Lower lobe of right lung (tissue), 2 donors: ENCODE measurements around the gene TLN1. TPM values are rescaled to one million over a fixed set of nuclear protein-coding genes. Genes with fewer than 3 reads are reported as not detected.
A peak's percentile ranks its signal among the peaks of the same experiment; 100 is the strongest.

Experiments
- ATAC-seq, 2 donors: fragments of 200-7000 bp; cut with Tn5 transposase; one replicate each; pipeline ENCODE4 v1.9.1; 2020 to 2022; ENCODE audit warnings: mild to moderate bottlenecking in 2 of 2, moderate library complexity in 2 of 2
- DNase-seq: peaks from one replicate; pipeline ENCODE4 v3.0.0-alpha.2; 2020
- H3K27ac ChIP-seq: fragments of 200-600 bp; one replicate; pipeline ENCODE4 v1.8.0; 2022
- H3K27me3 ChIP-seq: fragments of 200-600 bp; one replicate; pipeline ENCODE4 v1.8.0; 2022; ENCODE audit warnings: low read depth
- H3K36me3 ChIP-seq: fragments of 200-600 bp; one replicate; pipeline ENCODE4 v1.8.0; 2022; ENCODE audit warnings: mild to moderate bottlenecking
- H3K4me1 ChIP-seq: fragments of 200-600 bp; one replicate; pipeline ENCODE4 v1.8.0; 2022
- H3K4me3 ChIP-seq: fragments of 200-600 bp; one replicate; pipeline ENCODE4 v1.8.0; 2022; ENCODE audit warnings: mild to moderate bottlenecking
- H3K9me3 ChIP-seq: fragments of 200-600 bp; one replicate; pipeline ENCODE4 v1.8.0; 2022
- intact Hi-C: fragments of 100-400 bp; cut with DNase I; formaldehyde crosslinking; loops from one replicate; pipeline ENCODE4 v1.11.0; 2022
- total RNA-seq: library from RNA; stranded (reverse); fragmentation: NEBNext Ultra II Directional; extraction: Animal tissue kit (Norgen Biotek cat#: 25700); gene quantifications from one replicate; pipeline ENCODE4 v1.2.1, GENCODE V29; 2021
- TF ChIP-seq, protein P1 (sequence below): fragments of 200-600 bp; IDR thresholded peaks from one replicate; pipeline ENCODE4 v1.8.0; 2022; ENCODE audit warnings: antibody characterized with exemption, mild to moderate bottlenecking
- donor health status: DM: no; HTN: yes; CAD: no; lungs with severe emphysema.

TLN1 gene
- total RNA-seq, 1 donor from 2014 or later = 406 TPM

DNA sequence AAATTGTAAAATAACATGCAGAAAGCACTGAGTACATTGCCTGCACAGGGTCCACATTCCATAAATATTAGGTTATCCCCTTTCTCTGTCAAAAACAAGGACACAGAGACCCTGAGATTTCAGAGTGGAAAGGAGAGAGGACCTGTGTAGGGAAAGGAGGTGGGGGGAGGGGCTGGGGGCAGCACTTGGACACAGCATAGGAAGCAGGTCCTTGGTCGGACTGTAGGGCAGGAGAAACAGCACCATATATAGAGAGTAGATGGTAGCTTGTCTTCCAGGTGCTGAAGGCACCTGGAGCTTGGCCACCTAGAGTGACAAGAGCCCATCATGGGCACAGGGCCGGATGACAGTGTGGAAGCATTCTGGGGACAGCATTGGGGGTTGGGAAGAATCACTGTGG, 44.7 kb downstream of the TLN1 start:
- Histone ChIP-seq H3K4me3 (no peak overlapping the region), H3K9me3 (no peaks in the 10 kb centered on the region), H3K27me3 (no peaks in the 10 kb centered on the region), H3K27ac (no peak overlapping the region), H3K36me3 (peaks cover 11% of the 10 kb centered on the region), H3K4me1 (peaks cover 23% of the 10 kb centered on the region)
- ATAC-seq = no peak
- DNase-seq = no peak
- TF ChIP-seq, protein P1, sequence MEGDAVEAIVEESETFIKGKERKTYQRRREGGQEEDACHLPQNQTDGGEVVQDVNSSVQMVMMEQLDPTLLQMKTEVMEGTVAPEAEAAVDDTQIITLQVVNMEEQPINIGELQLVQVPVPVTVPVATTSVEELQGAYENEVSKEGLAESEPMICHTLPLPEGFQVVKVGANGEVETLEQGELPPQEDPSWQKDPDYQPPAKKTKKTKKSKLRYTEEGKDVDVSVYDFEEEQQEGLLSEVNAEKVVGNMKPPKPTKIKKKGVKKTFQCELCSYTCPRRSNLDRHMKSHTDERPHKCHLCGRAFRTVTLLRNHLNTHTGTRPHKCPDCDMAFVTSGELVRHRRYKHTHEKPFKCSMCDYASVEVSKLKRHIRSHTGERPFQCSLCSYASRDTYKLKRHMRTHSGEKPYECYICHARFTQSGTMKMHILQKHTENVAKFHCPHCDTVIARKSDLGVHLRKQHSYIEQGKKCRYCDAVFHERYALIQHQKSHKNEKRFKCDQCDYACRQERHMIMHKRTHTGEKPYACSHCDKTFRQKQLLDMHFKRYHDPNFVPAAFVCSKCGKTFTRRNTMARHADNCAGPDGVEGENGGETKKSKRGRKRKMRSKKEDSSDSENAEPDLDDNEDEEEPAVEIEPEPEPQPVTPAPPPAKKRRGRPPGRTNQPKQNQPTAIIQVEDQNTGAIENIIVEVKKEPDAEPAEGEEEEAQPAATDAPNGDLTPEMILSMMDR = no peak
- intact Hi-C loops = no loop called here

DNA sequence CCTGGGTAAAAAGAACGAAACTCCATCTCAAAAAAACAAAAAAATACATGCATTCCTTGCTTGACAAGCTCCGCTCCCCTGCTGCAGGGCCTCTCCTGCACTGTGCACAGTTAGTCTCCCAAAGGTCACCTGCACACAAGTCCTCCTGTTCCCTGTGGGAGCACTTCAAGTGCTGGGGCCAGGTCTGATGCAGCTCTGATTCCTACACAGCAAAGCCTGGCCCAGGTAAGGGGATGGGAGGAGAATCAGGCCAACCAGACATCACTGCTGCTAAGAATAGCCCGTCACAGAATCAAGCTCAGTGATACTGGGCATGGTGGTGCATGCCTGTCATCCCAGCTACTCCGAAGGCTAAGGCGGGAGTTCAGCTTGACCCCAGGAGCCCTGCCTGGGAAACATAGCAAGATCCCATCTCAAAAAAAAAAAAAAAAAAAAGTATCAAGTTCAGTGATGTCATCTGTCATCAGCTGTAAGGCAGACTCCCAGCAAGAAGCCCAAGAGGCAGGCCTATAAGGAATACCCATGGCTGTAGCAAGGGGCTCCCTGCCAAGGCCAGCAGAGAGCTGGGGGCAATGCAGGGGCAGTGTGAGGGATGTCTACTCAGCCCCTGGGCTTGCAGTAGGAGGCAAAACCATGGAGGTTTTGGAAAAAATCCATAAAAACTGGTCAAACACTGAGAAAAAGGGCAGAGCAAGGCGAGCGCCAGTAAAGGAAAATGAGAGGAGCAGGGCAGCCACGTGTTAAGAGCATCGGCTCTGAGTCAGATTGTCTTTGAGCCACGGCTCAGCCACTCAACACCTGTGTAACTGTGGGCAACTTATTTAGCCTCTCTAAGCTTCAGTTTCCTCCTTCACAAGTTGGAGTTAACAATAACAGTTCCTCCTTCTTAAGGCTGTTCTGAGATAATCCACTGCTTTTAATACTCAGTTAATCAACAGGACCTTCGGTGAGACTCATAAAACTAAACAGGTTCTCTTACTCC, 45.5 kb downstream of the TLN1 start:
- intact Hi-C loops = no loop called here
- Histone ChIP-seq H3K4me3 (peak overlapping the region; percentile 3), H3K27ac (no peak overlapping the region), H3K27me3 (no peaks in the 10 kb centered on the region), H3K4me1 (peaks cover 21% of the 10 kb centered on the region), H3K9me3 (no peaks in the 10 kb centered on the region), H3K36me3 (peaks cover 11% of the 10 kb centered on the region)
- ATAC-seq = no peak
- DNase-seq = no peak
- TF ChIP-seq, protein P1 = no peak

DNA sequence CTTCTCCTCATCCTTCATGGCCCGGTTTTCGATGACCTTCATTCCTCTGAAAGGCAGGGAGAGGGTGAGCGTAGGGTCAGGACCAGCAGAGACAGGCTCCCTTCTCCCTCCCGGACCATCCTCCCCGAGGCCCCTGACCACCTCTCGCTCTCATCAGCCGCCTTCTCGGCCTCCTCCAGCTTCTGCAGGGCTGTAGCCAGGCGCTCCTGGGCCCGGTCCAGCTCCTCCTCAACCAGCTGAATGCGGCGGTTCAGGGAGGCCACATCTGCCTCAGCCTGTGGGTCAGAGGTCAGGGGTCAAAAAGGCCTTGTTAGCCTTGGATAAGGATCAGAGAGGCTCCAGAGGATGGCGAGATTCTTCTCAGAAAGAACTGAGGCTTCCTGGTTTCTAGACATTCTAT, 46.5 kb downstream of the TLN1 start:
- Histone ChIP-seq H3K27me3 (no peaks in the 10 kb centered on the region), H3K4me3 (no peak overlapping the region), H3K4me1 (peaks cover 16% of the 10 kb centered on the region), H3K27ac (no peak overlapping the region), H3K36me3 (peaks cover 11% of the 10 kb centered on the region), H3K9me3 (no peaks in the 10 kb centered on the region)
- DNase-seq (no peak), ATAC-seq (no peak)
- TF ChIP-seq, protein P1 = no peak
- intact Hi-C loops = no loop called here

DNA sequence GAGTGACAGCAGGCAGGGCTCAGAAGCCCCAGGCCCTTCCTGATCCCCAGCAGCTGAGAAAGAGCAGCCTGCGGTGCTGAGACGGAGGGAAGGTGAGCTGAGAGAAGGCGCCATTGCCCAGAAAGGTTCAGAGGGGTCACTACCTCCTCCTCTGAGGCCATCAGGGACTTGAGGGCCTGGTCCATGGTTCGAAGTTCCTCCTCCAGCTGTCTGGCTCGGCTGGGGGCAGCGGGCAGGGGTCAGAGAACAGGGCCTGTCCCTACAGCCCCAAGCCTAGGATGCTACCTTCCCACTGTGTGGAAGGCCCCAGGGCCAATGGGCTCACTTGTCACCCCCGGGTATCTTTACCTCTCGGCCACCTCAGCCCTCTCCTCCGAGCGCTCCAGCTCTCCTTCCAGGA, 47.1 kb downstream of the TLN1 start:
- Histone ChIP-seq H3K4me3 (no peak overlapping the region), H3K27me3 (no peaks in the 10 kb centered on the region), H3K27ac (no peak overlapping the region), H3K9me3 (no peaks in the 10 kb centered on the region), H3K36me3 (peaks cover 11% of the 10 kb centered on the region), H3K4me1 (peaks cover 12% of the 10 kb centered on the region)
- intact Hi-C loops = no loop called here
- no peak for ATAC-seq
- TF ChIP-seq, protein P1 = no peak
- no peak for DNase-seq

DNA sequence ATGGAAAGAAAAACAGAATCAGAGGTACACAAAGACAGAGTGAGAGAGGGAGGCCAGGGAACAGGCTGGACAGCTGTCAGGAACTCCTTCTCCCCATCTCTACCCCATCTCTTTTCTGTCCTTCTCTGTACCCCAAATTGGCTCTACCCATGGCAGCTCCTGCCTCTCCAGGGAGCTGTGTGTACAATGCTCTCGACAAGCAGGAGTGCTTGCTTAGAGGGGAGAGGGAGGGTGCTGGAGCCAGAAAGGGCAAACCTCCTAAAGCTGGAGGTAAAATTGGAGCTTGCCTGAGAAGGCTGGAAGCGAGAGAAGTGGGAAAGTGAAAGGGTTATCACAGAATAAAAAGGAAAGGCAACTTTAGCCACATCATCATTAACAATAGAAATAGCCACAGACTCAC, 48.7 kb downstream of the TLN1 start:
- ATAC-seq (peak; percentile 30 to 72), DNase-seq (no peak)
- Histone ChIP-seq H3K4me3 (no peak overlapping the region), H3K27me3 (no peaks in the 10 kb centered on the region), H3K36me3 (peaks cover 11% of the 10 kb centered on the region), H3K4me1 (peaks cover 10% of the 10 kb centered on the region), H3K27ac (no peak overlapping the region), H3K9me3 (no peaks in the 10 kb centered on the region)
- intact Hi-C loops = no loop called here
- TF ChIP-seq, protein P1 = no peak
